SH-SY5Y (cell line): ENCODE data around the gene PTK6.

Experiments used
- GATA2 ChIP-seq: IDR thresholded peaks from 2 replicates; pipeline ENCODE4 v1.6.1; 2011; ENCODE audit warnings: mild to moderate bottlenecking, low read depth, low read length
- GATA3 ChIP-seq: IDR thresholded peaks from 2 replicates; pipeline ENCODE4 v1.6.1; 2011; ENCODE audit warnings: low read depth, mild to moderate bottlenecking, low read length, moderate library complexity

DNA sequence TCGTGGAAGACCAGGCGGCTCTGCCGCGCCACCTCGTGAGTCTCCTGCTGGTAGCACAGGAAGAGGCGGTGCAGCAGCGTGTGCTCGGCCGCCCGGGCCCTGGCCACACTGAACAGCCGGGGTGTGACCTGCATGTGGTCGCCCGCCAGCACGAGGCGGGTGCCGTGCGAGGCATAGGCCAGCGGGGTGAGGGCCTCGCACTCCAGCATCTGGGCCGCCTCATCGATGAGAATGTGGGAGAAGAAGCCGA is 29.9 kb upstream of the PTK6 start:
- no peak for TF ChIP-seq GATA3
- no peak for TF ChIP-seq GATA2
